Measurements from ENCODE around the gene TRIM14. TPM values are rescaled to one million over a fixed set of nuclear protein-coding genes. Genes with fewer than 3 reads are reported as not detected.

Gene TRIM14
- total RNA-seq, 4 donors from 2014 or later: 7.5 to 12.5 (median 10.5) TPM

DNA sequence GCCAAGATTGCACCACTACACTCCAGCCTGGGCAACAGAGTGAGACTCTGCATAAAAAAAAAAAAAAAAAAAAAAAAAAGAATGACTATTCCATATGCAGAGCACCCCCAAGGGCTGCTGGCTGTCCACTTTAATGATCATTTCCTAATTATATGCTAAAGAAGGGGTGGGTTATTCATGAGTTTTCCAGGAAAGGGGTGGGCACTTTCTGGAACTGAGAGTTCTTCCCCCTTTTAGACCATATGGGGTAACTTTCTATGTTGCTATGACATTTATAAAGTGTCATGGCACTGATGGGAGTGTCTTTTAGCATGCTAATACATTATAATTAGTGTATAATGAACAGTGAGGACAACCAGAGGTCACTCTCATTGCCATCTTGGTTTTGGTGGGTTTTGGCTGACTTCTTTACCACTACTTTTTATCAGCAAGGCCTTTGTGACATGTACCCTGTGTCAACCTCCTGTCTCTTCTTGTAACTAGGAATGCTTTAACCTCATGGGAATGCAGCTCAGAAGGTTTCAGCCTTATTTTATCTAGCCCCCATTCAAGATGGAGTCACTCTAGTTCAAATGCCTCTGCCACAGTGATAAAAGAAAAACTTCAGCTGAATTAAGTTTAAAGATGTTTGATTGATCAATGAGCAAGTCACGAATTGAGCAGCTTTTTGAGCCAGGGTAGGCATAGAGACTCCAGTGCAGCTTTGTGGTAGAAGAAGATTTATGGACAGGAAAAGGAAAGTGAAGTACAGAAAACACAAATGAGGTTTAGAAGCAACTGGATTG lies 69.5 kb downstream of the TRIM14 start:
- Histone ChIP-seq H3K36me3 (no peaks in the 10 kb centered on the region), H3K27ac (no peak overlapping the region), H3K9me3 (no peaks in the 10 kb centered on the region), H3K27me3 (no peaks in the 10 kb centered on the region), H3K4me3 (no peak overlapping the region), H3K4me1 (no peaks in the 10 kb centered on the region)
- no peak for ATAC-seq
- 50% methylated on average over 1 of the region's 1 CpG; no CpG with 5 or more reads in 1 of the 2 donors for WGBS, 2 donors (ENCODE audit: low coverage in 1 of 2)
- TF ChIP-seq POLR2A (IDR thresholded peaks at IDR 0.05) (no peak), CTCF (IDR thresholded peaks at IDR 0.05) (no peak), POLR2AphosphoS5 (IDR thresholded peaks at IDR 0.05) (no peak), EP300 (IDR thresholded peaks at IDR 0.05) (no peak)

- ATAC-seq: no peak
- Histone ChIP-seq H3K27ac (no peak overlapping the region), H3K27me3 (peaks cover 1% of the 10 kb centered on the region), H3K4me3 (no peak overlapping the region), H3K36me3 (no peaks in the 10 kb centered on the region), H3K4me1 (no peaks in the 10 kb centered on the region), H3K9me3 (no peaks in the 10 kb centered on the region)
- TF ChIP-seq CTCF (IDR thresholded peaks at IDR 0.05) (no peak), POLR2A (IDR thresholded peaks at IDR 0.05) (no peak), EP300 (IDR thresholded peaks at IDR 0.05) (no peak)
- 80 to 84% methylated on average over 4 to 5 of the region's 5 CpGs for WGBS, 2 donors (ENCODE audit: low coverage in 1 of 2)
Observed at GRCh38 chr9:98047002-98047401, 72.0 kb downstream of the TRIM14 start.

DNA sequence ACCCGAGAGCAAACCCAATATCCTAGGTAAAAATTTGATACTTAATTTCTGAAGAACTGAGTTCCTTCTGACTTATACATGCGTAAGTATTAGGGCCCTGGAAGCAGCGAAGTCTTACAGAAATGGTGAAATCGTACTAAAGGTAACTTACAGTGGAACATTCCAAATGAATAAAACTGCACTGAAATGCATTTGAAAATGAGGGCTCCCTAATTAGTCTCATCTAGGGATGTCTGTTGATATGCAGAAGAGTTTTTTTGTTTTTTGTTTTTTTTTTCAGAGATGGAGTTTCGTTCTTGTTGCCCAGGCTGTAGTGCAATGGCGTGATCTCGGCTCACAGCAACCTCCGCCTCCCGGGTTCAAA lies 72.9 kb downstream of the TRIM14 start:
- Histone ChIP-seq H3K4me1 (no peaks in the 10 kb centered on the region), H3K27me3 (peaks cover 10% of the 10 kb centered on the region), H3K9me3 (no peaks in the 10 kb centered on the region), H3K36me3 (no peaks in the 10 kb centered on the region), H3K27ac (no peak overlapping the region), H3K4me3 (no peak overlapping the region)
- ATAC-seq: no peak
- TF ChIP-seq CTCF (IDR thresholded peaks at IDR 0.05) (no peak), POLR2A (IDR thresholded peaks at IDR 0.05) (no peak), EP300 (IDR thresholded peaks at IDR 0.05) (no peak), POLR2AphosphoS5 (IDR thresholded peaks at IDR 0.05) (no peak)
- WGBS, 2 donors (ENCODE audit: low coverage in 1 of 2): 84 to 89% methylated on average over 5 to 9 of the region's 9 CpGs

- H3K27ac ChIP-seq: no peak overlapping the region
- H3K9me3 ChIP-seq: no peaks in the 10 kb centered on the region
- 71 to 86% methylated on average over 4 to 5 of the region's 6 CpGs for WGBS, 2 donors (ENCODE audit: low coverage in 1 of 2)
- no peak overlapping the region for H3K4me3 ChIP-seq
- TF ChIP-seq POLR2AphosphoS5 (IDR thresholded peaks at IDR 0.05) (no peak), POLR2A (IDR thresholded peaks at IDR 0.05) (no peak), EP300 (IDR thresholded peaks at IDR 0.05) (no peak), CTCF (IDR thresholded peaks at IDR 0.05) (no peak)
- no peaks in the 10 kb centered on the region for H3K4me1 ChIP-seq
- no peak for ATAC-seq
- no peaks in the 10 kb centered on the region for H3K36me3 ChIP-seq
- peaks cover 12% of the 10 kb centered on the region for H3K27me3 ChIP-seq
Observed at GRCh38 chr9:98045234-98046179, 73.5 kb downstream of the TRIM14 start.

All from gastroesophageal sphincter (tissue), 4 donors.